Measurements from ENCODE around the gene AQP10. TPM values are rescaled to one million over a fixed set of nuclear protein-coding genes. Genes with fewer than 3 reads are reported as not detected.

AQP10 gene
- total and polyA plus RNA-seq, 10 donors, result 0.09 to 3.1 (median 0.42) TPM

- TF ChIP-seq POLR2AphosphoS5 (IDR thresholded peaks at IDR 0.05) (no peak), CTCF (IDR thresholded peaks at IDR 0.05 in 8 of 11, conservative IDR thresholded peaks at IDR 0.05 in 3 of 11) (no peak), POLR2A (IDR thresholded peaks at IDR 0.05) (no peak)
- DNase-seq, result no peak
- intact Hi-C loops (cut with DNase I; ENCODE audit: low total_unique reads), result no loop called here
- Histone ChIP-seq H3K4me1 (peaks cover 23 to 46% (median 39%) of the 10 kb centered on the region in 6 donors), H3K27ac (no peak overlapping the region), H3K9me3 (no peaks in the 10 kb centered on the region), H3K27me3 (replicated peaks in 1 of 7) (peaks cover 0 to 46% (median 0%) of the 10 kb centered on the region in 7 donors), H3K36me3 (no peaks in the 10 kb centered on the region), H3K4me3 (no peak overlapping the region)
- 87 to 92% (median 90%) methylated on average over 7 of the region's 7 CpGs for WGBS, 5 donors
Measured at GRCh38 chr1:154323493-154323892, 2.6 kb downstream of the AQP10 start.

GRCh38 chr1:154324241-154324640, 3.3 kb downstream of the AQP10 start:
- H3K9me3 ChIP-seq, result no peaks in the 10 kb centered on the region
- peak overlapping the region in 6 of 8 donors; percentile 62 to 88 (median 78) for H3K4me3 ChIP-seq
- intact Hi-C loops (cut with DNase I; ENCODE audit: low total_unique reads), result no loop called here
- H3K27me3 ChIP-seq (replicated peaks in 1 of 7), result peaks cover 0 to 52% (median 0%) of the 10 kb centered on the region in 7 donors
- TF ChIP-seq CTCF (IDR thresholded peaks at IDR 0.05 in 8 of 11, conservative IDR thresholded peaks at IDR 0.05 in 3 of 11), result no peak
- no peak for DNase-seq
- WGBS, 5 donors, result 71 to 93% (median 81%) methylated on average over 1 to 2 of the region's 2 CpGs
- no peaks in the 10 kb centered on the region for H3K36me3 ChIP-seq
- H3K27ac ChIP-seq, result peak overlapping the region in 4 of 8 donors; percentile 88 to 93 (median 90)
- H3K4me1 ChIP-seq, result peaks cover 28 to 54% (median 45%) of the 10 kb centered on the region in 6 donors

GRCh38 chr1:154324669-154325582, 4.0 kb downstream of the AQP10 start, which contains the start of gene ATP8B2:
Gene ATP8B2, plus strand, starts transcription at chr1:154325525. Its CDS starts 2,617 bp downstream, at chr1:154328142.
- H3K9me3 ChIP-seq, result no peaks in the 10 kb centered on the region
- peak; percentile 93 for DNase-seq
- TF ChIP-seq CTCF (IDR thresholded peaks at IDR 0.05 in 8 of 11, conservative IDR thresholded peaks at IDR 0.05 in 3 of 11) (peak; percentile 83 to 96 (median 90)), POLR2A (IDR thresholded peaks at IDR 0.05) (no peak), POLR2AphosphoS5 (IDR thresholded peaks at IDR 0.05) (peak; percentile 50 to 62 (median 56))
- H3K27ac ChIP-seq, result peak within 1 kb of the TSS; percentile 59 to 93 (median 88)
- peaks cover 34 to 61% (median 52%) of the 10 kb centered on the region in 6 donors for H3K4me1 ChIP-seq
- H3K27me3 ChIP-seq (replicated peaks in 1 of 7), result peaks cover 0 to 52% (median 0%) of the 10 kb centered on the region in 7 donors
- peak within 1 kb of the TSS; percentile 55 to 88 (median 74) for H3K4me3 ChIP-seq
- intact Hi-C loops (cut with DNase I; ENCODE audit: low total_unique reads), result no loop called here
- WGBS, 5 donors, result 1 to 2% (median 1%) methylated on average over 44 to 56 of the region's 56 CpGs
- no peaks in the 10 kb centered on the region for H3K36me3 ChIP-seq

Data from spleen (tissue), 11 donors.